PC-3 (cell line): ENCODE results near the gene DIP2C.

Experiments used
- CTCF ChIP-seq: fragments of 300-600 bp; sonication (generic); conservative IDR thresholded peaks from 2 replicates; pipeline ENCODE4 v1.5.1; 2017; ENCODE audit warnings: antibody characterized with exemption, low read depth, mild to moderate bottlenecking, low read length
- EZH2phosphoT487 ChIP-seq: fragments of 300-600 bp; sonication (generic); IDR thresholded peaks from 2 replicates; pipeline ENCODE4 v1.6.1; 2018; ENCODE audit warnings: mild to moderate bottlenecking, antibody characterized with exemption, low read length, borderline replicate concordance

- TF ChIP-seq CTCF: no peak
- no peak for TF ChIP-seq EZH2phosphoT487
Measured at GRCh38 chr10:536371-536925, 153.0 kb downstream of the DIP2C start.
